Measurements from ENCODE around the gene ST6GALNAC3.

GRCh38 chr1:76153841-76154205 is 79.3 kb downstream of the ST6GALNAC3 start:
- TF ChIP-seq CTCF (IDR thresholded peaks at IDR 0.05; ENCODE audit: low read length) (no peak), EZH2 (optimal IDR thresholded peaks at IDR 0.05; ENCODE audit: low read depth, low read length) (no peak), EZH2phosphoT487 (IDR thresholded peaks at IDR 0.05; ENCODE audit: low read length) (no peak)

All from MM.1S (cell line).